GM12874 (cell line): Measurements from ENCODE around the gene BIVM.
A peak's percentile ranks its signal among the peaks of the same experiment; 100 is the strongest.

Source experiments
- CTCF ChIP-seq: IDR thresholded peaks from 2 replicates; pipeline ENCODE4 v1.5.1; 2011; ENCODE audit warnings: low read depth, mild to moderate bottlenecking, control low read depth, low read length, moderate library complexity; ENCODE audit not compliant: insufficient read depth

BIVM gene

GRCh38 chr13:102793611-102794355 lies 5.1 kb upstream of the BIVM start:
- no peak for TF ChIP-seq CTCF

GRCh38 chr13:102799426-102800144 lies 666 bp downstream of the BIVM start:
- no peak for TF ChIP-seq CTCF

- TF ChIP-seq CTCF: peak; percentile 87
Measured at GRCh38 chr13:102800145-102801041, 1.5 kb downstream of the BIVM start.

GRCh38 chr13:102805680-102806079 lies 6.8 kb downstream of the BIVM start:
- no peak for TF ChIP-seq CTCF

GRCh38 chr13:102807699-102808098 lies 8.8 kb downstream of the BIVM start:
- no peak for TF ChIP-seq CTCF

GRCh38 chr13:102812611-102813287 lies 13.8 kb downstream of the BIVM start:
- no peak for TF ChIP-seq CTCF
